Activated naive CD4-positive, alpha-beta T cell treated with anti-CD3 and anti-CD28 coated beads, Interleukin-2, amount 50 U/mL, for 24 hours (primary cell): ENCODE measurements around the gene DCAF4.

Experiments
- H3K27ac Mint-ChIP-seq: one replicate; pipeline ENCODE4 v1.8.0; 2021; ENCODE audit warnings: mild to moderate bottlenecking, mixed read lengths
- H3K27me3 Mint-ChIP-seq: one replicate; pipeline ENCODE4 v1.8.0; 2021; ENCODE audit warnings: mixed read lengths
- H3K36me3 Mint-ChIP-seq: one replicate; pipeline ENCODE4 v1.8.0; 2021; ENCODE audit warnings: mixed read lengths
- H3K4me1 Mint-ChIP-seq: one replicate; pipeline ENCODE4 v1.8.0; 2021; ENCODE audit warnings: mixed read lengths
- H3K4me3 Mint-ChIP-seq: one replicate; pipeline ENCODE4 v1.8.0; 2021; ENCODE audit warnings: mild to moderate bottlenecking, mixed read lengths
- H3K9me3 Mint-ChIP-seq: one replicate; pipeline ENCODE4 v1.8.0; 2021; ENCODE audit warnings: mixed read lengths

DCAF4 gene

DNA sequence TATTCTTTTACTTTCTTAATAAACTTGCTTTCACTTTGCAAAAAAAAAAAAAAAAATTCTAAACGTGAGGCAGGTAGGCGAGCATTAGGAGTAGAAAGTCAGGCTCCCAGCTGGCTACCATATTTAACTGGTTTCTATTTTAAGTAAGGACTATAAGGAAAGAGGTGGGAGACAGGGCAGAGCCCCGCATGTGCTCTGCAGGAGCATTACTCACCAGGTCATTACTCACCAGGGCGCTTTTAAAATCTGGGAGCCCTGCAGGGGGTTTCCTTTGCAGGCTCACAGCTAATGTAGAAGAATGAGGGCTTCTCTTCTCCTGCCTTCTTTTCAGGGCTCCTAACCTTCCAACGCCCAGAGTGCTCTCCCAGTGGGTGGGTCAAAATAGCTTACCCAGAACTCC lies 18.4 kb upstream of the DCAF4 start:
- H3K27ac Mint-ChIP-seq: no peak overlapping the region

DNA sequence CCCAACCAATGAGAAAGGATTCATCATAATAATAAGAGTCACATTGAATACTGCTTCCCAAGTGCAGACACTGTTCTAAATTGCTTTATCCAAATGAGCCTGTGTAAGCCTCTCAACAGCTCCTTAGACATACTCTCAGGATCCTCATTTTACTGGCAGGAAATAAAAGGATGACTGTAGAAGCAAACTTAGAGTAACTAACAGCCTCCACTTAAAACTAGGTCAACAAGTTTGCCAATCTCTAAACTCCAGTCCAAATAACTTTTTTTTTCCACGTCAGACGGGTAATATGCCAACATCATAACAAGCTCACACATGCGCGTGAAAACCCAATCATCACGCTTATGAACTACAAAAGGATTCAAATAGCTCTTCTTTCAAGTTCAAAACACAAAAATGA lies 17.1 kb upstream of the DCAF4 start:
- peaks cover 6% of the 10 kb centered on the region for H3K27me3 Mint-ChIP-seq
- no peaks in the 10 kb centered on the region for H3K9me3 Mint-ChIP-seq
- H3K4me3 Mint-ChIP-seq: no peak overlapping the region
- no peaks in the 10 kb centered on the region for H3K36me3 Mint-ChIP-seq
- no peaks in the 10 kb centered on the region for H3K4me1 Mint-ChIP-seq
- no peak overlapping the region for H3K27ac Mint-ChIP-seq

More for the DNA sequence above, 18.4 kb upstream of the DCAF4 start:
- no peaks in the 10 kb centered on the region for H3K4me1 Mint-ChIP-seq
- H3K27me3 Mint-ChIP-seq: no peaks in the 10 kb centered on the region
- H3K4me3 Mint-ChIP-seq: no peak overlapping the region
- no peaks in the 10 kb centered on the region for H3K9me3 Mint-ChIP-seq
- H3K36me3 Mint-ChIP-seq: no peaks in the 10 kb centered on the region

DNA sequence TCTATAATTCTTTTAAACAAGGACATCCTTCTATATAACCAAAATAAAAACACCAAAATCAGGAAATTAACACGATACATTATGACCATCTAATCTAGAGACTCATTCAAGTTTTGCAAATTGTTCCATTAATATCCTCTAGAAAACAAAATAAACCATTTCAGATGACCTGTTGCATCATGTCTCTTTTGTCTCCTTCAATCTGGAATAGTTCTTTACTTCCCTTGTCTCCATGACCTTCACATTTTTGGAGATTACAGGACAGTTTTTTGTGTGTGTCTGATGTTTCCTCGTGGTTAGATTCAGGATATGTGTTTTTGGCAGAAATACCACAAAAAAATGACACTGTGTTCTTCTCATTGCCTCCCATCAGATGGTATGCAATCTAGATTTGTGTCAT lies 12.5 kb upstream of the DCAF4 start:
- Mint-ChIP-seq H3K27ac (no peak overlapping the region), H3K36me3 (no peaks in the 10 kb centered on the region), H3K4me3 (no peak overlapping the region), H3K9me3 (no peaks in the 10 kb centered on the region), H3K27me3 (peaks cover 8% of the 10 kb centered on the region), H3K4me1 (no peaks in the 10 kb centered on the region)

DNA sequence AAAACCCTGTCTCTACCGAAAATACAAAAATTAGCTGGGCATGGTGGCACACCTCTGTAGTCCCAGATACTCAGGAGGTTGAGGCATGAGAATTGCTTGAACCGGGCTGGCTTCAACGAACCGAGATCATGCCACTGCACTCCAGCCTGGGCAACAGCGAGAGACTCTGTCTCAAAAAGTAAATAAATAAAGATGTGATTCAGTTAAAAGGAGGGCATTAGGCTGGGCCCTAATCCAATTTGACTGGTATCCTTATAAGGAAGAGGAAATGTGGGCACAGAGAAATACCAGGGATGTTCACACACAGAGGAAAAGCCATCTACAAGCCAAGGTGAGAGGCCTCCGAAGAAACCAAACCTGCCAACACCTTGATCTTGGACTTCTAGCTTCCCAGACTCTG lies 10.1 kb upstream of the DCAF4 start:
- H3K27ac Mint-ChIP-seq: no peak overlapping the region
- H3K4me3 Mint-ChIP-seq: no peak overlapping the region
- H3K4me1 Mint-ChIP-seq: no peaks in the 10 kb centered on the region
- H3K36me3 Mint-ChIP-seq: no peaks in the 10 kb centered on the region
- H3K27me3 Mint-ChIP-seq: peaks cover 14% of the 10 kb centered on the region
- no peaks in the 10 kb centered on the region for H3K9me3 Mint-ChIP-seq

DNA sequence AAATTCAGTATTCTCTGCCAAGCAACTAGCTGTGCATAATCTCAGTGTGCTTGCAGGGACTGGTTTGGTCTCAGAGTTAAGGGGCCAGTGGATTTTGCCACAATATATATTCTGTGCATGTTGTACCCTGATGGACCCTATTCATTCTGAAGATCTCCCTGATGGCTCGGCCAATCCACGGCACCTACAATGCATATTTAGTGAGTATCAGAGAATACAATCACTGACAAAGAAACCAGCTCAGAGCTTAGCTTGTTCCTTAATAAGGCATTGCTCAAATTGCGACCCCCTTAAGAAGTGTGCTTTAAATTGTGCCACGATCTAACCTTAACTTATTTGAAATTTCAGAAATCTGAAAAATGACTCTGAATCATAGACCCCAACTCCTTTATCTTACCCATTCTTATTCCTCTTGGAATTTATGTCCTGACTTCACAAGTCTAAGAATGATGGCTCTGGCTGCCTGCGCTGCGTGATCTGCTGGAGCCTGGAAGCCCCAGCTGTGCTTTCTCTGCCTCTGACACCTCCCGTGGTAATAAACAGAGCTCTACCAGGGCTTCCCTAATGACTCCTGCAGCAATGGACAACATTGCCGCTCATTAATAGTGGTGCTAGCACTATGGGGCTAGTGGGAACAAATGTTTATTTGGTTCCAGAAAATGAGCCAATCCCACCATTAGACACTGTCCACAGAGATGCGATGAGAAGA lies 9.0 kb upstream of the DCAF4 start:
- H3K9me3 Mint-ChIP-seq: no peaks in the 10 kb centered on the region
- H3K27ac Mint-ChIP-seq: no peak overlapping the region
- H3K4me3 Mint-ChIP-seq: no peak overlapping the region
- H3K27me3 Mint-ChIP-seq: peaks cover 14% of the 10 kb centered on the region
- H3K4me1 Mint-ChIP-seq: no peaks in the 10 kb centered on the region
- H3K36me3 Mint-ChIP-seq: no peaks in the 10 kb centered on the region

DNA sequence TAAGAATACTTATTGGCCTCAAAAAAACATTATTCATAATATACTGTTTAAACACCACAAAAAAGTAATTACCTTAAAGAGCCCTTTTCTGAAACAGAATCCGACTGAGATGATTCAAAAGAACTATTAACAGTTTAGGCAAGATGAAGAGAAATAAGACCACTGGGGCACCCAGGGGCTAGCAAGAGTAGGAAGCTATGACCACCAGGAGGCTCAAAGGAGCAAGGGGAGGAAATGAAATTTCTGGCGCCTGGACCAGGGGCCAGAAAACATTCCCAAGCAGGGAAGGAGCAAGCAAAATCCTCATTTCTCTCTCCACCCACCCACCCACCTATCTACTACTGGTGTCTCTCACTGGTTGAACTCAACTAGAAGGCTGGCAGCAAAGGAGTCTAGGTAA lies 6.3 kb upstream of the DCAF4 start:
- Mint-ChIP-seq H3K4me1 (no peaks in the 10 kb centered on the region), H3K27me3 (peaks cover 6% of the 10 kb centered on the region)

DNA sequence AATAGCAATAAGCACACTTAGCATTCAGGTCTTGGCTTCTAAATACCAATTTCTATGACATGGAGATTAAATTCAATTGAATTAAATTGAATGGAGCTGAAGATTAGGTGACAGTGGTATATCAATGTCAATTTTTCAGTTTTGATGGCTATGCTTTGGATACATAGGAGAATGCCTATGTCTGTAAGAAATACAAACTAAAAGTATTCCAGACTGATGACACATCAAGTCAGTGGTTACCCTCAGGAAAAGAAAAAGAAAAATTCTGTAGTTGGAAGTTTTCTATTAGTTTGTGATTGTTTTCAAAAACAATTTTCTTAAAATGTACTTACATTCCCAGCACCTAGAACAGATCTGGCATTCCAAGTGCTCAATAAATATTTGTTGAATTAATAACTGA lies 4.9 kb upstream of the DCAF4 start:
- Mint-ChIP-seq H3K36me3 (no peaks in the 10 kb centered on the region), H3K4me1 (peaks cover 7% of the 10 kb centered on the region), H3K27ac (no peak overlapping the region), H3K4me3 (no peak overlapping the region), H3K9me3 (no peaks in the 10 kb centered on the region), H3K27me3 (peaks cover 6% of the 10 kb centered on the region)

More for the DNA sequence above, 6.3 kb upstream of the DCAF4 start:
- H3K36me3 Mint-ChIP-seq: no peaks in the 10 kb centered on the region
- no peak overlapping the region for H3K4me3 Mint-ChIP-seq
- H3K9me3 Mint-ChIP-seq: no peaks in the 10 kb centered on the region
- no peak overlapping the region for H3K27ac Mint-ChIP-seq

DNA sequence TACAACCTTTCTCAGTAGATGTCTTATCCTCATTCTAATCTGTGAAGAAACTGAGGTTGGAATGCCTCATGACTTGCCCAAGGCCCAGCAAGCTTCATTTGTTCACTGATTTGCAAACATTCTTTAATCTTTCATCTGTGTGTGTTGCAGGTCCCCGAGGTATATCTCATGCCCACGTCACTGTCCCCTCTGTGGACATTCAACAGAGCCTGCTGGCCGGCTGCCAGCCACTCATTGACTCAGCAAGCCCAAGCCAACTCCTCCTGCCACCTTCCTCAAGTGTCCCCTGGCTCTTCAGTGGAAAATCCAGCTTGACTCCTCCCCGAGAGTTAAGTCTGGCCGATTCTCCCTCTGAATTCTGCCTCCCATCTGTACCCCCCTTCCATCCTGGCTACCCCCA lies 1.9 kb upstream of the DCAF4 start:
- no peaks in the 10 kb centered on the region for H3K9me3 Mint-ChIP-seq
- peaks cover 4% of the 10 kb centered on the region for H3K27me3 Mint-ChIP-seq
- H3K36me3 Mint-ChIP-seq: no peaks in the 10 kb centered on the region
- peaks cover 7% of the 10 kb centered on the region for H3K4me1 Mint-ChIP-seq
- H3K27ac Mint-ChIP-seq: peak overlapping the region; percentile 51
- H3K4me3 Mint-ChIP-seq: no peak overlapping the region

DNA sequence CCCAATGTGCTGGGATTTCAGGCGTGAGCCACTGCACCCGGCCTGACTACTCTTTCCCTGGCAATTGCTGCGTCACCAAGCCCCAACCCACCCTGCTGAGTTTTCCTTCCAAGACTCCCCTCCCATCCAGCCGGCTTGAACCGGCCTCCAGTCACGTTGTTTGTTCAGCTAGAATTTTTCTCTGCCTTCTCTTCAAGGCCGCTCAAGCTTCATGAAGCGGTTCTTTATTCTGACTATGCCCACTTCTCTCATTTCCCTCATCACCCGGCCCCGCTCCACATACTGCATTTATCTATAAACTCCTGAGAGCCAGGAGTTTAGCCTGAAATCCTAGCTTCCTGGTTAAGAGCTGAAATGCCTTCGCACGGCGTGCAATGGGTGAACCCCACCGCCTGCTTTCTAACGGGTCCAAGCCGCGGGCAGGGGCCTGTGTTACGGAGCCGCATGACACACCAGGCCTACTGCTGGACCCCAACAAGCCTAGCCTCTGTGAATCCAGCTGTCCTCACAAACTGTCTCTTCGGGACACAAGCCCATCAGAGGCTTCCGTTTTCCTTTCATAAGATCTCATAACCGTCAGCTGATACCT lies 999 bp upstream of the DCAF4 start:
- Mint-ChIP-seq H3K9me3 (no peaks in the 10 kb centered on the region), H3K4me3 (peak overlapping the region; percentile 92), H3K27ac (peak overlapping the region; percentile 8), H3K36me3 (peaks cover 2% of the 10 kb centered on the region), H3K27me3 (no peaks in the 10 kb centered on the region), H3K4me1 (peaks cover 7% of the 10 kb centered on the region)

DNA sequence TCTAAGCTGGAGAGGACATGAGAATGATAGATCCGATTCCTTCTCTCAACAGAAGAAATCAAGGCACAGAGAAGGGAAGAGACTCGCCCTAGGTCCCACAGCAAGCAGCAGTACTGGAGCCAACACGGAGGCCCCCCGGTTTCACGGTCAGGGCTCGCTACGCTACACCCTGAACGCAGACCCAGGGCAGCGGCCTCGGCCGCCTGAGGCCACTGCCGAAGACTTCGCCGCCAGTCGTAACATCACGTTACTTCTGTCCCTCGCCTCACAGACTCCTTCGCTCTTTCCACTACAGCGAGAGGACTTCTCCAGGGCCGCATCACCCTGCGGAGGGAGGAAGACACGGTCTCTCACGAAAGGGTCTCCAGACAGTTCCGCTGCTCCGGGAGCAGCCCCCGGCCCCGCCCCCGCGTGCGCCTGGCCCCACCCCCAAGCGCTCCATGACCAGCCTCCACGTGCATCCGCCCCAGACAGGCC lies 411 bp upstream of the DCAF4 start:
- peaks cover 11% of the 10 kb centered on the region for H3K4me1 Mint-ChIP-seq
- peak overlapping the region; percentile 87 for H3K27ac Mint-ChIP-seq
- peaks cover 2% of the 10 kb centered on the region for H3K36me3 Mint-ChIP-seq
- H3K4me3 Mint-ChIP-seq: peak overlapping the region; percentile 92
- no peaks in the 10 kb centered on the region for H3K27me3 Mint-ChIP-seq
- H3K9me3 Mint-ChIP-seq: no peaks in the 10 kb centered on the region

DNA sequence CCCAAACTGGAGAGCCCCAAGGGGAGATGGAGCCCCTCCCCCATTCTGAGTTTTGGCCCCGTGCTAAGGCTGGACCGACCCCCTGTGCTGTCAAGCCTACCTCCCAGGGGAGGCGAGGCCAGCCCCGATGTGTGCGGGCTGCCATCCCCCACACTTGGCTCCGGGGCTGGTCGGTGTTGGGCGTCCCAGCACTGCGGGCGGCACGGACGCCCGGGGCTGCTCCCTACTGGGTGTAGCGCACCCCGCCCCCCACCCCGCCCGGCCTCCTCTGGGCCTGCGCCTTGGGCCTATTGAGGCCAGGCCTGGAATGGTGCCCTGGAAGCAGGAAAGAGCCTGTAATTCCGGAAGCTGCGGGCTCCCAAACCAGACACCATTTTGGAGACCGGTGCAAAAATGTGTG lies 2.6 kb downstream of the DCAF4 start:
- no peaks in the 10 kb centered on the region for H3K9me3 Mint-ChIP-seq
- H3K4me1 Mint-ChIP-seq: peaks cover 26% of the 10 kb centered on the region
- peaks cover 7% of the 10 kb centered on the region for H3K36me3 Mint-ChIP-seq
- H3K27me3 Mint-ChIP-seq: no peaks in the 10 kb centered on the region
- H3K27ac Mint-ChIP-seq: no peak overlapping the region
- no peak overlapping the region for H3K4me3 Mint-ChIP-seq

DNA sequence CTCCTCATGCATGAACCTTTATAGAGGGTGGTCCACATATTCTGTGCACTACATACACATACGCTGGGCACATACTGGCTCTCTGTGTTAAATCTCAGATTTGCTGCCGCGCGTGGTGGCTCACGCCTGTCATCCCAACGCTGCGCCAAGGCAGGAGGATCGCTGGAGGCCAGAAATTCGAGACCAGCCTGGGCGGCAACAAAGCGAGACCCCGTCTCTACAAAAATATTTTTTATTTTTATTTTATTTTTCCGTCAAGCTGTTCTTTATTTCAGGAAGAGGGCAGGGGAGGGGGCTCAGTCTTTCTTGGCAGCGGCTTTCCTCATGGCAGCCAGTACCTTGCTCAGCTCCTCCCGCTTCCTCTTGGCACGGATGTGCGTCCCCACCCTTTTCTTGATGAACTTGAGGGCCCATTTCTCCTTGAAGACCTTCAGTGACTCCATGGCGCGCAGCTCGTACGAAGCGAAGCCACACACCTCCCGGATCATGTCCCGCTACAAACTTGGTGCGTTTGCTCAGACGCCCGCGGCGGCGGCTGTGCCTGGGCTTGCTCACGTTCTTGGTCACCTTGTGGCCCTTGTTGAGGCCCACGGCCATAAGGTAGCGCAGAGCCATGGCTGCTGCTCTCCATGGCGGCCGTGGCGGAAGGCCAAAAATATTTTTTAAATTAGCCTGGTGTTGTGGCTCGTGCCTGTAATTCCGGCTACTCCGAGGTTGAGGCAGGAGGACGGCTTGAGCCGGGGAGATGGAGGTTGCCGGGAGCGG lies 3.2 kb downstream of the DCAF4 start:
- no peaks in the 10 kb centered on the region for H3K27me3 Mint-ChIP-seq
- H3K9me3 Mint-ChIP-seq: no peaks in the 10 kb centered on the region
- H3K27ac Mint-ChIP-seq: no peak overlapping the region
- no peak overlapping the region for H3K4me3 Mint-ChIP-seq
- H3K36me3 Mint-ChIP-seq: peaks cover 7% of the 10 kb centered on the region
- H3K4me1 Mint-ChIP-seq: peaks cover 27% of the 10 kb centered on the region

DNA sequence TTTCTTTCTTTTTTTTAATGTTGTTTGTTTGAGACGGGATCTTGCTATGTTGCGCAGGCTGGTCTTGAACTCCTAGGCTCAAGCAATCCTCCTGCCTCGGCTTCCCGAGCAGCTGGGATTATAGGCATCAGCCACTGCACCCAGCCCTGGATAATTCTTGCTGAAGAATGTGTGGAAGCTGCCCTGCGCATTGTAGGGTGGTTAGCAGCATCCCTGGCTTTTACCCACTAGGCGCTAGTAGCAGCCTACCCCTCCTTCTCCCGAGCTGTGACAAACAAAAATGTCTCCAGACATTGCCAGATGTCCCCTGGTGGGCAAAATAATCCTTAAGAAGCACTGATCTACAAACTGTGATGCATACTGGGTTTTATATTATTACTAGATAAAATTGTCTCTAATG lies 6.6 kb downstream of the DCAF4 start:
- Mint-ChIP-seq H3K4me1 (peaks cover 46% of the 10 kb centered on the region), H3K27ac (no peak overlapping the region), H3K36me3 (peaks cover 13% of the 10 kb centered on the region), H3K4me3 (no peak overlapping the region), H3K27me3 (no peaks in the 10 kb centered on the region), H3K9me3 (no peaks in the 10 kb centered on the region)

DNA sequence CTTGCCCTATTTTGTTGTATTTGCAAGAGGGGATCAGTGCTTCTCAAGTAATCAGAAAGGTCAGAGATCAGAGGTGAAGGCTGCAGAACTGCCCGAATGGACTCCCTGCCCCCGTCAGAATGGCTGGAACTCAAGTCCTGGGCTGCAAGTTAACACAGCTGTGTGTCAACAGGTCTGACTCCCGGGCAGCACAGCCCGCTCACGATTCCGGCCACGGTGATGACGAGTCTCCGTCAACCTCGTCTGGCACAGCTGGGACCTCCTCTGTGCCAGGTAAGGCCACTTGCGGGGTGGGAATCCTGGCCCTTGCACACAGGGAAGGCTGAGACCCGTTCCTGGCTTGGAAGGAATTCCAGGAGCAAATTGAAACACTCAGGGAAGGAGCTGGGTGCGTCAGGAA lies 13.4 kb downstream of the DCAF4 start:
- Mint-ChIP-seq H3K4me1 (peaks cover 26% of the 10 kb centered on the region), H3K27ac (no peak overlapping the region), H3K9me3 (no peaks in the 10 kb centered on the region), H3K36me3 (peaks cover 21% of the 10 kb centered on the region), H3K27me3 (no peaks in the 10 kb centered on the region), H3K4me3 (no peak overlapping the region)

DNA sequence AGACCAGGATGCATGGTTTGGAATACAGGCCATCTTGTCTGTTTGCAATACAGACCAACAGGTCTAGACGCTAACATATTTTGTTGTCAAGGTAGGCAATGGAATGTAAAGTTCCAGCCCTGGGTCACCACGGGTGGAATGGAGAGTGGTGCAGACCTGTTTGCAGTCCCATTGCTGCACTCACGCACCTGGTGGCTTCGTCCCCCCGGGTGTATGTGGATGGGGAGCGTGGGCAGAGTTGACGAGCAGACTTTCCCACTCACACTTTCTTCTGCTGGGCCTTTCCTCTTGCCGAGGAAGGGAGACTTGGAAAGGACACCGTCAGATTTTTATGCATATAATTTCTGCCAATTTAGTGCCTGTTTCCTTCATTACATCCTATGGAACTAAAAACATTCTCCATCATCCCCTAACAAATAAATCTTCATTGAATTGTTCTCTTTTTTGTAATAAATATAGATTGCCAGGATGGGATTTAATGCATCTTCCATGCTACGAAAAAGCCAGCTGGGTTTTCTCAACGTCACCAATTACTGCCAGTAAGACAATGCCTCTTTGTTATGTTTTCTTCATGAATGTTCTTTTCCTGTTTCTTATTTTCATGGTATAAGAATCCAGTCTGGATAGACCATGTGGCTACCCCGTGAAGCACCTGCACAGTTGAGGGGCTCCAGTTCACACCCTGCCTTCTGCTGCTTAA lies 15.2 kb downstream of the DCAF4 start:
- Mint-ChIP-seq H3K4me3 (no peak overlapping the region), H3K27me3 (no peaks in the 10 kb centered on the region), H3K36me3 (peaks cover 21% of the 10 kb centered on the region), H3K4me1 (peaks cover 15% of the 10 kb centered on the region), H3K9me3 (no peaks in the 10 kb centered on the region), H3K27ac (no peak overlapping the region)

DNA sequence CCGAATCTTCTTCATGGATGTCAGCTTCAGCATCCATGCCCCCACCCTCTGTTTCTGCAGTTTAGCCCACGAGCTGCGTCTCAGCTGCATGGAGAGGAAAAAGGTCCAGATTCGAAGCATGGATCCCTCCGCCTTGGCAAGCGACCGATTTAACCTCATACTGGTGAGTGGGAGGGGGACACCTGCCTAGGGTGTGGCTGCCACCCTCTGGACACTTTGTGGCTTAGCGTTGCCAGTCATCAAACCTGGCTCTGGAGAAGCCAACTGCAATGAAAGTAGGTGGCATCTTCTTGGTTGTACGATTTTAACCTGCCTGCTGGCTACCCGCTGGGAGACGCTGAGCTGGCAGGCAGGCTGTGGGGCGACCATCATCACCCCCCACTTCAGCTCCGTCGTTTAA lies 16.7 kb downstream of the DCAF4 start:
- Mint-ChIP-seq H3K27me3 (no peaks in the 10 kb centered on the region), H3K4me3 (no peak overlapping the region), H3K9me3 (no peaks in the 10 kb centered on the region), H3K36me3 (peaks cover 15% of the 10 kb centered on the region), H3K27ac (no peak overlapping the region), H3K4me1 (peaks cover under 1% of the 10 kb centered on the region)
